SK-N-MC (cell line): ENCODE results near the gene CEACAM7.
A peak's percentile ranks its signal among the peaks of the same experiment; 100 is the strongest.

ENCODE experiments used
- DNase-seq: peaks from one replicate; pipeline ENCODE4 v3.0.0-alpha.2; 2011; ENCODE audit warnings: low read depth, low spot score
- H3K27ac ChIP-seq: fragments of 200-600 bp; sonication (generic); 2 replicates; pipeline ENCODE4 v1.5.1; 2016; ENCODE audit warnings: mixed run types
- H3K36me3 ChIP-seq: fragments of 200-600 bp; sonication (generic); 2 replicates; pipeline ENCODE4 v1.6.1; 2017; ENCODE audit warnings: antibody characterized with exemption, low read length, mixed read lengths; ENCODE audit not compliant: insufficient read depth
- H3K4me3 ChIP-seq: fragments of 200-600 bp; sonication (generic); 2 replicates; pipeline ENCODE4 v1.5.1; 2016
- H3K9ac ChIP-seq: fragments of 200-600 bp; sonication (generic); 2 replicates; pipeline ENCODE4 v1.8.0; 2017; ENCODE audit warnings: mixed run types, mixed read lengths; ENCODE audit not compliant: insufficient read length
- H3K9me3 ChIP-seq: fragments of 200-600 bp; sonication (generic); 2 replicates; pipeline ENCODE4 v1.6.1; 2017; ENCODE audit warnings: low read depth, mild to moderate bottlenecking, antibody characterized with exemption, low read length, moderate library complexity, mixed read lengths
- EZH2 ChIP-seq: fragments of 200-600 bp; sonication (generic); IDR thresholded peaks from one replicate; pipeline ENCODE4 v1.6.1; 2017; ENCODE audit warnings: antibody characterized with exemption
- FOXP2 ChIP-seq: optimal IDR thresholded peaks from 2 replicates; pipeline ENCODE3; 2011; ENCODE audit warnings: mild to moderate bottlenecking, moderate library complexity; ENCODE audit not compliant: insufficient read depth; ENCODE audit errors: extremely low read length, control extremely low read depth
- POLR2AphosphoS5 ChIP-seq: IDR thresholded peaks from 2 replicates; pipeline ENCODE4 v1.6.1; 2012; ENCODE audit warnings: mild to moderate bottlenecking, low read depth, low read length, borderline replicate concordance

CEACAM7 gene

GRCh38 chr19:41698746-41699230, 10.7 kb upstream of the CEACAM7 start:
- no peak overlapping the region for H3K4me3 ChIP-seq
- H3K9me3 ChIP-seq = no peaks in the 10 kb centered on the region
- TF ChIP-seq FOXP2 (no peak), POLR2AphosphoS5 (no peak; the same call in 1 of the 2 replicates), EZH2 (no peak)
- DNase-seq = peak; percentile 26
- H3K27ac ChIP-seq = peak overlapping the region; percentile 28; the same call in 1 of the 2 replicates
- no peak overlapping the region for H3K9ac ChIP-seq
- no peaks in the 10 kb centered on the region for H3K36me3 ChIP-seq

- TF ChIP-seq FOXP2 (no peak), EZH2 (no peak), POLR2AphosphoS5 (no peak)
- Histone ChIP-seq H3K36me3 (no peaks in the 10 kb centered on the region), H3K27ac (no peak overlapping the region), H3K9me3 (no peaks in the 10 kb centered on the region), H3K9ac (no peak overlapping the region), H3K4me3 (no peak overlapping the region)
- no peak for DNase-seq
Observed at GRCh38 chr19:41697198-41697855, 9.3 kb upstream of the CEACAM7 start.

GRCh38 chr19:41696402-41697197, 8.5 kb upstream of the CEACAM7 start:
- Histone ChIP-seq H3K27ac (no peak overlapping the region), H3K4me3 (no peak overlapping the region), H3K36me3 (no peaks in the 10 kb centered on the region), H3K9me3 (no peaks in the 10 kb centered on the region), H3K9ac (no peak overlapping the region)
- DNase-seq = no peak
- TF ChIP-seq EZH2 (no peak), POLR2AphosphoS5 (no peak), FOXP2 (no peak)

- no peaks in the 10 kb centered on the region for H3K36me3 ChIP-seq
- no peak overlapping the region for H3K4me3 ChIP-seq
- no peaks in the 10 kb centered on the region for H3K9me3 ChIP-seq
- no peak overlapping the region for H3K27ac ChIP-seq
- no peak for DNase-seq
- no peak overlapping the region for H3K9ac ChIP-seq
- TF ChIP-seq EZH2 = no peak
- no peak for TF ChIP-seq POLR2AphosphoS5
- TF ChIP-seq FOXP2 = no peak
Observed at GRCh38 chr19:41695745-41696144, 7.7 kb upstream of the CEACAM7 start.

- no peak overlapping the region for H3K9ac ChIP-seq
- no peak overlapping the region for H3K4me3 ChIP-seq
- H3K27ac ChIP-seq = no peak overlapping the region
- H3K36me3 ChIP-seq = no peaks in the 10 kb centered on the region
- TF ChIP-seq EZH2 = no peak
- TF ChIP-seq POLR2AphosphoS5 = no peak
- TF ChIP-seq FOXP2 = no peak
- DNase-seq = no peak
- H3K9me3 ChIP-seq = no peaks in the 10 kb centered on the region
Observed at GRCh38 chr19:41694831-41695635, 7.0 kb upstream of the CEACAM7 start.

- TF ChIP-seq EZH2 = no peak
- TF ChIP-seq FOXP2 = no peak
- TF ChIP-seq POLR2AphosphoS5 = no peak
- Histone ChIP-seq H3K36me3 (no peaks in the 10 kb centered on the region), H3K27ac (no peak overlapping the region), H3K9ac (no peak overlapping the region), H3K4me3 (no peak overlapping the region), H3K9me3 (no peaks in the 10 kb centered on the region)
- no peak for DNase-seq
Observed at GRCh38 chr19:41694196-41694595, 6.1 kb upstream of the CEACAM7 start.

GRCh38 chr19:41691268-41691970, 3.3 kb upstream of the CEACAM7 start:
- Histone ChIP-seq H3K27ac (no peak overlapping the region), H3K9me3 (no peaks in the 10 kb centered on the region), H3K9ac (no peak overlapping the region), H3K4me3 (no peak overlapping the region), H3K36me3 (no peaks in the 10 kb centered on the region)
- TF ChIP-seq POLR2AphosphoS5 (no peak), FOXP2 (no peak), EZH2 (no peak)
- DNase-seq = no peak

- no peak for DNase-seq
- Histone ChIP-seq H3K9ac (no peak overlapping the region), H3K4me3 (no peak overlapping the region), H3K27ac (no peak overlapping the region), H3K36me3 (no peaks in the 10 kb centered on the region), H3K9me3 (no peaks in the 10 kb centered on the region)
- TF ChIP-seq EZH2 (no peak), POLR2AphosphoS5 (no peak), FOXP2 (no peak)
Observed at GRCh38 chr19:41690801-41691065, 2.7 kb upstream of the CEACAM7 start.
